ENCODE data around the gene TRIM65. TPM values are rescaled to one million over a fixed set of nuclear protein-coding genes. Genes with fewer than 3 reads are reported as not detected.
A peak's percentile ranks its signal among the peaks of the same experiment; 100 is the strongest.

Gene TRIM65
- total and polyA plus RNA-seq, 7 donors, result 9.0 to 14.8 (median 9.3) TPM

DNA sequence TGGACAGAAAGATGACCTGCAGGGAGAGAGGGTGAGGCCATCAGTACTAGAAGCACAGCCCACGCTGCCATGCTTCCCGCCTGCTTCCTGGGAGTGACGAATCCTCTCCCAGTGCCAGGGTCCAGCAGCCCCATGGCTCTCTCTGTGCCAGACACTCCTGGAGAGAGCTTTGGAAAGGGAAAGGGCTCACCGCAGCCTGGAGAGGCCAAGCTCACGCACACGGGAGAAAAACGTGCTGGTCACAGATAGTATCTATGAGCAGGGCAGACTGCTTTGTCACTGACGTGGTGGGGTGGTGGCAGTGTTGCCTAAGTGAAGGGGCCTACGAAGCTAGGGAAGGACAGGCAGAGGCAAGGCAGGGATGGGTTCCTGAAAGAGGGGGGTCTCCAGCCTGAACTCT is 47.0 kb downstream of the TRIM65 start:
- 49 to 53% (median 50%) methylated on average over 9 of the region's 9 CpGs for WGBS, 3 donors
- ATAC-seq (no peak), DNase-seq (no peak)
- Histone ChIP-seq H3K4me1 (peaks cover 79% of the 10 kb centered on the region), H3K4me3 (no peak overlapping the region), H3K9me3 (no peaks in the 10 kb centered on the region), H3K36me3 (ENCODE audit: insufficient read depth in 1 of 2, low read depth in 1 of 2) (peaks cover 15 to 70% of the 10 kb centered on the region in 2 donors), H3K27me3 (ENCODE audit: insufficient read depth in 3 of 3, low read length in 2 of 3) (no peaks in the 10 kb centered on the region), H3K27ac (peak overlapping the region; percentile 98)
- TF ChIP-seq, protein P1, sequence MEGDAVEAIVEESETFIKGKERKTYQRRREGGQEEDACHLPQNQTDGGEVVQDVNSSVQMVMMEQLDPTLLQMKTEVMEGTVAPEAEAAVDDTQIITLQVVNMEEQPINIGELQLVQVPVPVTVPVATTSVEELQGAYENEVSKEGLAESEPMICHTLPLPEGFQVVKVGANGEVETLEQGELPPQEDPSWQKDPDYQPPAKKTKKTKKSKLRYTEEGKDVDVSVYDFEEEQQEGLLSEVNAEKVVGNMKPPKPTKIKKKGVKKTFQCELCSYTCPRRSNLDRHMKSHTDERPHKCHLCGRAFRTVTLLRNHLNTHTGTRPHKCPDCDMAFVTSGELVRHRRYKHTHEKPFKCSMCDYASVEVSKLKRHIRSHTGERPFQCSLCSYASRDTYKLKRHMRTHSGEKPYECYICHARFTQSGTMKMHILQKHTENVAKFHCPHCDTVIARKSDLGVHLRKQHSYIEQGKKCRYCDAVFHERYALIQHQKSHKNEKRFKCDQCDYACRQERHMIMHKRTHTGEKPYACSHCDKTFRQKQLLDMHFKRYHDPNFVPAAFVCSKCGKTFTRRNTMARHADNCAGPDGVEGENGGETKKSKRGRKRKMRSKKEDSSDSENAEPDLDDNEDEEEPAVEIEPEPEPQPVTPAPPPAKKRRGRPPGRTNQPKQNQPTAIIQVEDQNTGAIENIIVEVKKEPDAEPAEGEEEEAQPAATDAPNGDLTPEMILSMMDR (IDR thresholded peaks at IDR 0.05), result no peak
- intact Hi-C loops (cut with DNase I), result loop anchor here (5.0 kb wide), 2 partner anchors 62 to 72 kb away; a partner anchor contains a TSS

DNA sequence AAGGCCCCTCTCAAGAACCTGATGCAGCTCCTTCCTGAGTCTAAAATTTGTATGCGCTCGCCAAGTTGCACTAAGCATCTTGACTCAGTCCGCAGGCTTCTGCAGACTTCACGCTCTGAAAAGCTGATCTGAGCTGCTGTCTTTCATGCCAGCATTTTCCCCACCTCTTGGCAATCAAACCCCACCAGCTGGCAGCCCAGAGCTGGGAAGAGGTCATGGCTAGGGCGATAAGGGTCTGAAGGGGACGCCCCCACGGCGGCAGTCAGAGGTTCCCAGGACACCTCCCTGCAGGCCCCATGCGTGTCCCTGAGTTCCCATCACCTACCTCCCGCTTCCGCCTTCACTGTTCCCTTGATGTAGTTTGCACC is 47.5 kb downstream of the TRIM65 start:
- peak overlapping the region; percentile 95 for H3K27ac ChIP-seq
- peaks cover 81% of the 10 kb centered on the region for H3K4me1 ChIP-seq
- no peak overlapping the region for H3K4me3 ChIP-seq
- no peaks in the 10 kb centered on the region for H3K9me3 ChIP-seq
- ATAC-seq, result no peak
- 45 to 64% (median 47%) methylated on average over 11 of the region's 11 CpGs for WGBS, 3 donors
- TF ChIP-seq, protein P1 (IDR thresholded peaks at IDR 0.05), result no peak
- peaks cover 15 to 70% of the 10 kb centered on the region in 2 donors for H3K36me3 ChIP-seq (ENCODE audit: insufficient read depth in 1 of 2, low read depth in 1 of 2)
- no peaks in the 10 kb centered on the region for H3K27me3 ChIP-seq (ENCODE audit: insufficient read depth in 3 of 3, low read length in 2 of 3)
- intact Hi-C loops (cut with DNase I), result loop anchor here (5.0 kb wide), 2 partner anchors 62 to 72 kb away; a partner anchor contains a TSS
- DNase-seq, result no peak

DNA sequence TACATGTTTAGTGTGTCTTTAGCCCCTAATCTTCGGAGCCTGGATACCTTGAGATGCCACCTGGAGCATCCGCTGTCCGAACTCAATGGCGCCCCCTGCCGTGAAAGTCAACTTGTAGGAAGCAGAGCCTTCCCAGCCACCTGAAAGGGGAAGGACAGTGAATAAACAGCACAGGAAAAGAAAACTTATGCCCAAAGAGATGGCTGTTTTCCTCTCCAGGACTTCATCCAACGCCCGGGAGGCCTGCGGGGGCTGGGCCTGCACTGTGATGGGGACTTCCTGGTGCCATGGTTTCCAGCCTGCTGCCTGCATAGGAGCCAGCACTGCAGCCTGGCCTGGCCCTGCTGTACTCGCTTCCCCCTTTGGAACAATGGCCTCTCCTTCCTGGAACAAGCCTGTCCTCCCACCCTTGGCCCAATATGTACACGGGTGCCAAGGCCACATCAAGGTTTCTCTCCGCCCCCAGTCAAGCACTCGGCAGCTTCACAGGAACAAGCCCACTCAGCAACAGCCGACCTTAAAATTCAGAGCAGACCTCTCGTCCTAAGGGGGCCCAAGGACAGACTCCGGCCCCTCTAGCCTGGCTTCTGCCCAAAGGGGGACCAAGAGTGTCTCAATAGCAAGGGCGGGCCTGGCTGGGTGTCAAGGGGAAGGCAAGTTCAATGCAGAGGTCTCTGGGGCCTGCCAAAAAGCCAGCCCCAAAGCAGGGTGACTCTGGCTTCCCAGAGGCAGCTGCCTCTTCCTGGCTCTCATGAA is 48.0 kb downstream of the TRIM65 start:
- peaks cover 15 to 70% of the 10 kb centered on the region in 2 donors for H3K36me3 ChIP-seq (ENCODE audit: insufficient read depth in 1 of 2, low read depth in 1 of 2)
- peak overlapping the region; percentile 6 for H3K4me3 ChIP-seq
- no peaks in the 10 kb centered on the region for H3K27me3 ChIP-seq (ENCODE audit: insufficient read depth in 3 of 3, low read length in 2 of 3)
- peak overlapping the region; percentile 95 for H3K27ac ChIP-seq
- peaks cover 75% of the 10 kb centered on the region for H3K4me1 ChIP-seq
- H3K9me3 ChIP-seq, result no peaks in the 10 kb centered on the region
- TF ChIP-seq, protein P1 (IDR thresholded peaks at IDR 0.05), result peak; percentile 57
- 35 to 36% (median 35%) methylated on average over 16 of the region's 16 CpGs for WGBS, 3 donors
- intact Hi-C loops (cut with DNase I), result loop anchor here (5.0 kb wide), 2 partner anchors 61 to 71 kb away; a partner anchor contains a TSS
- ATAC-seq, result no peak
- peak; percentile 75 to 83 for DNase-seq

DNA sequence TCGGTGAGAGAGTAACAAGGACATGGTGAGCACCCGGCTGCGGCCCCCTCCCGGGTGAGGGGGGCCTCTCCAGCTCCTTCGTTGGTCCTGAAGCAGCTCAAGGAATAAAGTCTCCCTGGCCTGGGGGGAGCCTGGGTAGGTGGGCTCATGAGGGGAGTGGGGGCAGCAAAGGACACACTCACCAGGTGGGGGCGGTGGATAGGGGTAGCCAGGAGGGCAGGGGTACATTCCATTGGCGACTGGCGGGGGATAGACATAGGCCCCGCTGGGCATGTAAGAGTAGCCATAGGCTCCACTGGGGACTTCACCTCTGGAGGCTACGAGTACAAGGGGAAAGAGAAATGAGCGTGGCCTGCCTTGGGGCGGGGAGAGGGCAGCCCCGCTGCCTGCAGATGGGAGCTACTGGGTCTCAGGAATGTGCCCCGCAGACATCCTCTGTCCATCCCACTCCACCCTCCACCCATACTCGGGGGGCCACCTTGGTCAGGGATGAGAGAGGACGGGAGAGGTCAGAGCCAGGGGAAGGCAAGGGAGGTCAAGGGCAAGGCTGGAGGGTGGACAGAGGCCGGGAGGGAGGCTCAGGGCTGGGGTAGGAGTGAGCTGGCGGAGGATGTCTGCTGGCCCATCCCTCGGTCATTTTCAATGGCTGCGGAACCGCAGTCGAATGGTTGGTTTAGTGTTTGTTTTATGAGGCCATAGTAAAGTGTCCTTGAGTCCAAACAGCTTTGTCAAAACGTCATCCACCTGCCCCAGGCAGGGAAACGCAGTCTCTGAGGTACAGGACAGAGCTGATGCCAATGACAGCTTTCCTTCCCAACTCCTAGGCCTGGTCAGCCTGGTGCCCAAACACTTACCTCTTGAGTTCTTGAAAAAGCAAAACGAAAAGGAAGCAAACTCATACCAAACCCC is 48.9 kb downstream of the TRIM65 start:
- no peak for DNase-seq
- Histone ChIP-seq H3K27ac (peak overlapping the region; percentile 95), H3K4me1 (peaks cover 67% of the 10 kb centered on the region), H3K27me3 (ENCODE audit: insufficient read depth in 3 of 3, low read length in 2 of 3) (no peaks in the 10 kb centered on the region), H3K36me3 (ENCODE audit: insufficient read depth in 1 of 2, low read depth in 1 of 2) (peaks cover 15 to 70% of the 10 kb centered on the region in 2 donors), H3K4me3 (peak overlapping the region; percentile 6), H3K9me3 (no peaks in the 10 kb centered on the region)
- 83 to 84% (median 83%) methylated on average over 25 of the region's 25 CpGs for WGBS, 3 donors
- TF ChIP-seq, protein P1 (IDR thresholded peaks at IDR 0.05), result no peak
- no peak for ATAC-seq
- intact Hi-C loops (cut with DNase I), result loop anchor here (5.0 kb wide), 2 partner anchors 61 to 71 kb away; a partner anchor contains a TSS
